SKM-1 (cell line): ENCODE results near the gene NPY2R.

Source experiments
- DNase-seq: peaks from one replicate; lab custom pipeline; 2025; ENCODE audit not compliant: unreplicated experiment; lab: John Stamatoyannopoulos, UW

NPY2R gene

GRCh38 chr4:155248002-155248896 lies 39.8 kb downstream of the NPY2R start:
- DNase-seq, result no peak

DNA sequence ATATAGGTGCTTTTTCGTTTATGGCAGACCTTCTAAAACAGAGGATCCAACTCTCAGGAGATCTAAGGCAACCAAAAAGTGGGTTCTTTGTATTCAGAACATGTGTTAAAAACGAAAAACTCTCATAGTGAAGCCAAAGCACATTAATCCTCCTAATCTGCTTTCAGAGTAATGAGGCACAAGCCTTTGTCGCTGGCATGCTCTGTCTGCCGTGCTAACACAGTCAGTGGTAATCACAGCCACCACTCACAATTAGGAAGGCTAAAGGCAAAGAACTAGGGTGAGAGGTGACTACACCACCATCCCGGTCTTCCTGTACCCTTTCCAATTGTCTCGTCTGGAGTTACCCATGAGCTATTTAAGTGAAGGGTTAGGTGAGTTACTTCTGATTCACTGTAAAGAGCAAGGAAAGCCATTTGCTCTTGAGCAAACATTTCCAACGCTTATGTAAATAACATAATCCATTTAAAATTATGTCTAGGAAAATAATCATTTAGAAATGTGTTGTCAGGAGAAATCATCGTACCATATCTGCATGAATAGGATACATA lies 40.7 kb downstream of the NPY2R start:
- no peak for DNase-seq

GRCh38 chr4:155252327-155252726 lies 43.9 kb downstream of the NPY2R start:
- no peak for DNase-seq

- no peak for DNase-seq
These were observed 55.0 kb downstream of the NPY2R start for GRCh38 chr4:155263480-155263879.

DNA sequence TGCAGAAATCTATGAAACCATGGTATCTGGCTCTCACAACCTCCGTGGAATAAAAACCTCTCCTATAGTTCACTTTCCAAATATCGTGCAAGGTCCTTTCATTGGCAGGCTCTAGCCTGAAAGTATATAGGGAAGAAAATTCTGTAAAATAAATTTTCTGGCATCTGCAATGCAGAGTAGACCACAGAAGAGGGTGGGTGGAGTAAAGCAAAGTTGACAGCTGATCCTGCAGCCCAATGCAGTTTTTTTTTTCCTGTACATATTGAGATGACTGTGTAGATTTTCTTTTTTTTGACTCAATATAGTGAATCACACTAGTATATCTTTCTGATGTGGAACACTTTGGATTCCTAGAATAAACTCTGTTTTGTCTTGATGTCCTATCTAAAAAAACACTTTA lies 56.7 kb downstream of the NPY2R start:
- DNase-seq, result no peak
